GM12878 (cell line): ENCODE measurements around the gene PCDHAC1. TPM values are rescaled to one million over a fixed set of nuclear protein-coding genes. Genes with fewer than 3 reads are reported as not detected.

Experiments used
- ATAC-seq: fragments of 200-7000 bp; cut with Tn5 transposase; 3 replicates; pipeline ENCODE4 v1.9.1; 2020; ENCODE audit warnings: mild to moderate bottlenecking, moderate library complexity
- BruUV-seq: library from RNA; stranded (reverse); fragments of 400-500 nt; replicated peaks from 2 replicates; lab custom pipeline; 2021; lab: Mats Ljungman, UMichigan
- CTCF ChIA-PET: fragments of 300-600 bp; sonication (Branson Sonifier 250); formaldehyde crosslinking; extraction: SDS; loops from one replicate; lab custom pipeline; 2021; ENCODE audit warnings: inconsistent platforms; lab: Yijun Ruan, JAX
- POLR2A ChIA-PET: fragments of 350-600 bp; formaldehyde crosslinking; extraction: SDS; loops from one replicate; lab custom pipeline; 2021; ENCODE audit warnings: inconsistent platforms; lab: Charles Lee
- RAD21 ChIA-PET: fragments of 300-600 bp; sonication (Branson Sonifier 250); formaldehyde crosslinking; loops from one replicate; lab custom pipeline; 2023; ENCODE audit warnings: antibody characterized with exemption; ENCODE audit not compliant: unreplicated experiment; lab: Charles Lee
- SMC1A ChIA-PET: fragments of 300-600 bp; sonication (Branson Sonifier 250); formaldehyde crosslinking; loops from one replicate; lab custom pipeline; 2023; ENCODE audit not compliant: unreplicated experiment, uncharacterized antibody; lab: Charles Lee
- DNase-seq: peaks from one replicate; pipeline ENCODE4 v3.0.0-alpha.2; 2011; ENCODE audit warnings: low read depth, low spot score
- FAIRE-seq: peaks from 3 replicates; lab custom pipeline; 2011; peaks lifted over from hg19 to GRCh38; lab: Jason Lieb, UNC
- H2AFZ ChIP-seq: 2 replicates; pipeline ENCODE4 v1.6.0; 2011; ENCODE audit warnings: low read depth, low read length, control low read depth; ENCODE audit not compliant: control insufficient read depth
- H3K27ac ChIP-seq: 2 replicates; pipeline ENCODE4 v1.5.1; 2011; ENCODE audit warnings: control low read depth; ENCODE audit not compliant: control insufficient read depth, insufficient read depth
- H3K27me3 ChIP-seq, 2 experiments: replicated peaks in 1 of 2; 2 replicates each; pipeline versions ENCODE4 v1.6.0 to v1.6.1; 2011; ENCODE audit warnings: low read length in 1 of 2; ENCODE audit not compliant: control insufficient read depth in 2 of 2, insufficient read depth in 2 of 2
- H3K36me3 ChIP-seq, 2 experiments: 2 replicates each; pipeline ENCODE4 v1.5.1; 2011; ENCODE audit warnings: low read length in 1 of 2; ENCODE audit not compliant: control insufficient read depth in 2 of 2, insufficient read depth in 2 of 2
- H3K4me1 ChIP-seq: 2 replicates; pipeline ENCODE4 v1.6.1; 2011; ENCODE audit warnings: mild to moderate bottlenecking, low read length, moderate library complexity, mixed read lengths; ENCODE audit not compliant: control insufficient read depth, insufficient read depth
- H3K4me2 ChIP-seq: 2 replicates; pipeline ENCODE4 v1.6.0; 2011; ENCODE audit warnings: control low read depth; ENCODE audit not compliant: control insufficient read depth, insufficient read depth
- H3K4me3 ChIP-seq: fragments of 200-600 bp; sonication (generic); 2 replicates; pipeline ENCODE4 v1.5.1; 2016
- H3K79me2 ChIP-seq: 2 replicates; pipeline ENCODE4 v1.6.0; 2011; ENCODE audit warnings: low read length; ENCODE audit not compliant: control insufficient read depth, insufficient read depth
- H3K9ac ChIP-seq: 2 replicates; pipeline ENCODE4 v1.8.0; 2011; ENCODE audit warnings: low read length, control low read depth, mixed read lengths; ENCODE audit not compliant: control insufficient read depth, insufficient read depth
- H3K9me3 ChIP-seq: replicated peaks from 3 replicates; pipeline ENCODE4 v1.5.1; 2011; ENCODE audit warnings: mild to moderate bottlenecking, low read length; ENCODE audit not compliant: control insufficient read depth, insufficient read depth
- H4K20me1 ChIP-seq: 2 replicates; pipeline ENCODE4 v1.6.0; 2011; ENCODE audit not compliant: control insufficient read depth, insufficient read depth
- ASH2L ChIP-seq: fragments of 300-600, 200-600 bp; sonication (generic); IDR thresholded peaks from 2 replicates; pipeline ENCODE4 v1.6.1; 2017; ENCODE audit warnings: low read depth, mild to moderate bottlenecking, borderline replicate concordance
- CBFB ChIP-seq: IDR thresholded peaks from 2 replicates; pipeline ENCODE4 v1.6.1; 2016; ENCODE audit warnings: antibody characterized with exemption, low read depth
- CEBPB ChIP-seq, 2 experiments: fragments of 150-350 bp in 1 of 2; IDR thresholded peaks; 2 replicates each; pipeline ENCODE4 v1.6.1; 2012 to 2014; ENCODE audit warnings: low read depth in 2 of 2, low read length in 2 of 2, borderline replicate concordance in 1 of 2, inconsistent platforms in 1 of 2
- CHD4 ChIP-seq: fragments of 200-600 bp; sonication (generic); IDR thresholded peaks from 2 replicates; pipeline ENCODE4 v1.6.1; 2016; ENCODE audit warnings: mild to moderate bottlenecking
- IRF3 ChIP-seq: fragments of 450-650 bp; IDR thresholded peaks from 2 replicates; pipeline ENCODE4 v1.6.1; 2014; ENCODE audit warnings: mild to moderate bottlenecking
- RAD21 ChIP-seq: IDR thresholded peaks from 2 replicates; pipeline ENCODE4 v1.6.1; 2011; ENCODE audit warnings: mild to moderate bottlenecking, low read depth, low read length, moderate library complexity; ENCODE audit not compliant: insufficient read depth
- RB1 ChIP-seq: fragments of 450-650 bp; formaldehyde crosslinking; IDR thresholded peaks from 2 replicates; pipeline ENCODE4 v1.6.1; 2017; ENCODE audit warnings: mild to moderate bottlenecking, borderline replicate concordance
- SREBF2 ChIP-seq: IDR thresholded peaks from 2 replicates; pipeline ENCODE4 v1.6.1; 2012; ENCODE audit warnings: mild to moderate bottlenecking, low read length
- TAF1 ChIP-seq: IDR thresholded peaks from 2 replicates; pipeline ENCODE4 v1.6.1; 2011; ENCODE audit warnings: mild to moderate bottlenecking, low read depth, low read length, borderline replicate concordance
- ZBTB40 ChIP-seq: fragments of 450-650 bp; IDR thresholded peaks from 2 replicates; pipeline ENCODE4 v1.6.1; 2016; ENCODE audit warnings: mild to moderate bottlenecking, moderate library complexity, borderline replicate concordance
- WGBS: methylation state at CpG from one replicate; pipeline ENCODE4 v1.1.6; 2016; ENCODE audit warnings: low lambda C conversion rate; ENCODE audit not compliant: insufficient replicate concordance, insufficient coverage; ENCODE audit errors: missing lambda C conversion rate; 5-methylcytosine and 5-hydroxymethylcytosine counted together
- in situ Hi-C: fragments of 300-500 bp; cut with MboI; formaldehyde crosslinking; loops from 9 replicates; pipeline ENCODE4 v1.14.3; 2018; ENCODE audit warnings: mixed read lengths
- intact Hi-C: fragments of 100-400 bp; cut with micrococcal nuclease; formaldehyde crosslinking; loops from one replicate; pipeline ENCODE4 v1.14.2; 2022; ENCODE audit not compliant: unreplicated experiment
- polyA plus RNA-seq, 11 experiments: library from polyadenylated mRNA; depleted of rRNA in 4 of 11; unstranded in 6 of 11; stranded (reverse) in 5 of 11; fragments of >200 nt; fragmentation: Nextera tagmentation in 4 of 11; fragmentation: Illumina TruSeq in 1 of 11; extraction: Ambion mirVana in 4 of 11; extraction: Trizol in 1 of 11; gene quantifications; 1 replicate in 1 of 11; 2 replicates in 10 of 11; pipeline versions ENCODE4 v1.2.1 to v1.2.3, GENCODE V29; 2011 to 2016; ENCODE audit warnings: inconsistent platforms in 2 of 11, missing spikeins in 2 of 11, low read depth in 1 of 11
- total RNA-seq, 4 experiments: library from RNA; depleted of rRNA in 3 of 4; stranded (reverse); fragments of >200 nt in 3 of 4; fragmentation: Illumina TruSeq in 1 of 4; extraction: Trizol in 1 of 4; gene quantifications; 2 replicates each; pipeline versions ENCODE4 v1.2.1 to v1.2.3, GENCODE V29; 2013 to 2021

Gene PCDHAC1
- total and polyA plus RNA-seq, 10 of the 15 experiments (the other 5 are each of a cell fraction or from before 2014, with no cell fraction given): not detected

GRCh38 chr5:140877262-140877581, 48.9 kb upstream of the PCDHAC1 start (continued):
- TF ChIP-seq IRF3: no peak
- TF ChIP-seq RB1: no peak
- TF ChIP-seq CHD4: no peak
- TF ChIP-seq SREBF2: no peak

- intact Hi-C loops: no loop called here
Measured at GRCh38 chr5:140881889-140882590, 44.1 kb upstream of the PCDHAC1 start, which contains the start of gene PCDHA13. PCDHA13 (plus strand) TSS chr5:140882124; CDS start chr5:140882269, 145 bp downstream.

More at GRCh38 chr5:140881889-140882590, 44.1 kb upstream of the PCDHAC1 start, which contains the start of gene PCDHA13:
- WGBS: 72% methylated on average over 35 of the region's 35 CpGs
- Histone ChIP-seq H3K79me2 (no peaks in the 10 kb centered on the region), H3K4me1 (no peaks in the 10 kb centered on the region), H3K4me2 (no peak within 1 kb of the TSS), H3K27me3 (no peaks in the 10 kb centered on the region), H4K20me1 (no peaks in the 10 kb centered on the region), H3K4me3 (no peak within 1 kb of the TSS), H3K9ac (no peak within 1 kb of the TSS), H3K36me3 (no peaks in the 10 kb centered on the region), H3K9me3 (peaks cover 2% of the 10 kb centered on the region; the same call in 1 of the 3 replicates), H3K27ac (no peak within 1 kb of the TSS), H2AFZ (no peak within 1 kb of the TSS)
- ChIA-PET POLR2A (no interaction called here), CTCF (interaction anchor here (1.3 kb wide), 1 partner anchor 12 kb away, joined by 4 read pairs; no protein-coding TSS in a partner anchor), SMC1A (no interaction called here), RAD21 (no interaction called here)
- FAIRE-seq (no peak), DNase-seq (no peak), ATAC-seq (no peak)
- no peak for TF ChIP-seq ZBTB40
- no peak for TF ChIP-seq ASH2L
- no peak for TF ChIP-seq CBFB
- TF ChIP-seq TAF1: no peak
- no peak for TF ChIP-seq CEBPB (IDR thresholded peaks at IDR 0.05; ENCODE audit: borderline replicate concordance in 1 of 2, low read depth in 2 of 2, low read length in 2 of 2)
- TF ChIP-seq RAD21: no peak
- in situ Hi-C loops: no loop called here
- BruUV-seq: no TSS peak
